Fibroblast of skin of scalp (primary cell): ENCODE results near the gene ZNF649. TPM values are rescaled to one million over a fixed set of nuclear protein-coding genes. Genes with fewer than 3 reads are reported as not detected.
A peak's percentile ranks its signal among the peaks of the same experiment; 100 is the strongest.
"Not testable (repeated sequence)": the region's sequence is repeated elsewhere in the genome, so short reads cannot be mapped to it uniquely, and the experiment has no call there.

Experiments
- DNase-seq: peaks from one replicate; pipeline ENCODE4 v3.0.0-alpha.2; 2013
- polyA plus RNA-seq, 2 experiments: library from polyadenylated mRNA; unstranded; fragments of 120-200 nt; gene quantifications; one replicate each; pipeline ENCODE4 v1.2.1, GENCODE V29; 2013; ENCODE audit not compliant: insufficient read length in 2 of 2

Gene ZNF649
- polyA plus RNA-seq (2013, experiment 1 of 2; ENCODE audit: insufficient read length), result 5.8 TPM
- polyA plus RNA-seq (2013, experiment 2 of 2; ENCODE audit: insufficient read length), result 6.5 TPM

GRCh38 chr19:51904331-51905165 lies at the start of gene ZNF649:
Gene ZNF649 (minus strand): TSS chr19:51905017. CDS start chr19:51900107, 4,910 bp downstream.
- DNase-seq, result peak; percentile 87

GRCh38 chr19:51948975-51949374 lies 44.2 kb upstream of the ZNF649 start:
- peak; percentile 37 for DNase-seq

- DNase-seq, result no peak
Measured at GRCh38 chr19:51946602-51947001, 41.8 kb upstream of the ZNF649 start.

- no peak for DNase-seq
Measured at GRCh38 chr19:51944798-51945552, 40.2 kb upstream of the ZNF649 start.

- no peak for DNase-seq
Measured at GRCh38 chr19:51938936-51939335, 34.1 kb upstream of the ZNF649 start.

- DNase-seq, result no peak
Measured at GRCh38 chr19:51931921-51932320, 27.1 kb upstream of the ZNF649 start.

GRCh38 chr19:51927859-51928258 lies 23.0 kb upstream of the ZNF649 start:
- no peak for DNase-seq

- DNase-seq, result peak; percentile 90
Measured at GRCh38 chr19:51926784-51927741, 22.2 kb upstream of the ZNF649 start, which contains the start of gene ZNF613. Gene ZNF613 (plus strand): TSS chr19:51927472. CDS start chr19:51936221, 8,749 bp downstream.

- DNase-seq, result no peak
Measured at GRCh38 chr19:51926426-51926783, 21.6 kb upstream of the ZNF649 start.

- no peak for DNase-seq
Measured at GRCh38 chr19:51921949-51922348, 17.1 kb upstream of the ZNF649 start.

GRCh38 chr19:51919606-51920005 lies 14.8 kb upstream of the ZNF649 start:
- no peak for DNase-seq

- no peak for DNase-seq
Measured at GRCh38 chr19:51916167-51916566, 11.3 kb upstream of the ZNF649 start.

GRCh38 chr19:51915324-51915867 lies 10.6 kb upstream of the ZNF649 start:
- DNase-seq, result no peak

- DNase-seq, result not testable (repeated sequence)
Measured at GRCh38 chr19:51907981-51908380, 3.2 kb upstream of the ZNF649 start.

- not testable (repeated sequence) for DNase-seq
Measured at GRCh38 chr19:51906108-51906507, 1.3 kb upstream of the ZNF649 start.

- DNase-seq, result not testable (repeated sequence)
Measured at GRCh38 chr19:51905639-51906038, 822 bp upstream of the ZNF649 start.

GRCh38 chr19:51905206-51905605 lies 389 bp upstream of the ZNF649 start:
- no peak for DNase-seq

GRCh38 chr19:51903192-51903591 lies 1.6 kb downstream of the ZNF649 start:
- no peak for DNase-seq

- no peak for DNase-seq
Measured at GRCh38 chr19:51901860-51902259, 3.0 kb downstream of the ZNF649 start.

GRCh38 chr19:51891193-51891747 lies 13.5 kb downstream of the ZNF649 start:
- DNase-seq, result no peak

GRCh38 chr19:51889934-51890333 lies 14.9 kb downstream of the ZNF649 start:
- DNase-seq, result no peak
